ENCODE measurements around the gene PSTPIP1.

Gene PSTPIP1

DNA sequence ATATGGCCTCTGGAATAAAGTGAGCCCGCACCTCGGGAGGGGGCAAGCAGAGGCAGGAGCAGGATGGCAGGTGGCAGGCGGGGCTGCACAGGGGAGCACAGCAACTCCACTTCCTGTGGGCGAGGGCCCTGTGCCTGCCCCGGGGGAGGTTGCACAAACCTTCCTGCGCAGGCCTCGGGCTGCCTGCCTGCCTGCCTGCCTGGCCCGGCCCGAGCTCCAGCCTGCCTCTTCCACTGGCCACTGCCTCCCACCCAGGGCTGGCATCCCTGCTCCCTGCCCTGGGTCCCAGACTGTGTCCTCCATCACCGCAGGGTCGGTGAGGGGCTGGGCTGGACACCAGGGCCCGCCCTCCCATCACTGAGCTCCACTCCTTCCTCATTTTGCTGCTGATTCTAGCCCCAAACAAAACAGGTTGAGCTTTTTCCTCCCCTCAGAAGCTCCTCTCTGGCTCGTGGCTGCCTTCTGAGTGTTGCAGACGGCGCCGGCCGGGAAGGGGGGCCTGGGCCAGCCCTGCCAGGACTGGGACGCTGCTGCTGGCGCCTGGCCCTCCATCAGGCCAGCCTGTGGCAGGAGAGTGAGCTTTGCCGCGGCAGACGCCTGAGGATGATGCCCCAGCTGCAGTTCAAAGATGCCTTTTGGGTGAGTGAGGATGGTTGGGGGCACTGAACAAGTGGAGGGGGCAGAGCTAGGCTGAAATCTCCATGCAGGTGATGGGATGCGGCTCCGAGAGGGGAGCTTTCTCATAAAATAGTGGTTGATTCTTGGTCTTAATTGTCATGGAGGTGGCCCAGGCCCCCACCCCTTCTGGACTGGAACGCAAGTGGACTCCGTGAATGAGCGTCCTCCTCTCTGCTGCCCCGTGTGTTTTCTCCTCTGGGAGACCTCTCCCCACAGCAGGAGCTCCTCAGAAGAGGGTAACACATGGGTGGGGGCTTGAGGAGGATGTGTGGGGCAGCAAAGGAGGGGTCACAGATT is at the start of gene PSTPIP1:
Gene PSTPIP1 (plus strand): TSS at position 156 of the 975 bp plus-strand sequence. CDS start 448 bp downstream, at position 604.
- Histone ChIP-seq H3K4me2 (ENCODE audit: low read depth, low read length, poor library complexity, severe bottlenecking) (peak within 1 kb of the TSS; percentile 84), H3K9me3 (ENCODE audit: insufficient read depth, low read depth, low read length) (no peaks in the 10 kb centered on the region), H2AFZ (ENCODE audit: low read length) (peak within 1 kb of the TSS; percentile 81), H3K9ac (ENCODE audit: low read depth, low read length, poor library complexity, severe bottlenecking) (peak within 1 kb of the TSS; percentile 75), H3K9me2 (replicated peaks; ENCODE audit: low read depth, low read length) (no peaks in the 10 kb centered on the region), H3K27me3 (ENCODE audit: insufficient read depth, low read length, poor library complexity, severe bottlenecking) (no peaks in the 10 kb centered on the region), H3K4me1 (ENCODE audit: insufficient read depth, low read length, poor library complexity, severe bottlenecking) (peaks cover 61% of the 10 kb centered on the region), H3K4me3 (ENCODE audit: low read length, poor library complexity, severe bottlenecking) (peak within 1 kb of the TSS; percentile 81), H3K36me3 (ENCODE audit: insufficient read depth, low read length) (no peaks in the 10 kb centered on the region), H4K20me1 (ENCODE audit: insufficient read depth, low read length, poor library complexity, severe bottlenecking) (no peaks in the 10 kb centered on the region), H3K79me2 (ENCODE audit: insufficient read depth, low read length) (peaks cover 23% of the 10 kb centered on the region), H3F3A (ENCODE audit: low read depth) (no peaks in the 10 kb centered on the region)
- TF ChIP-seq EZH2phosphoT487 (IDR thresholded peaks at IDR 0.05; ENCODE audit: borderline replicate concordance) (no peak), CTCF (conservative IDR thresholded peaks at IDR 0.05; ENCODE audit: low read length) (no peak)

- no peak for TF ChIP-seq CTCF (conservative IDR thresholded peaks at IDR 0.05; ENCODE audit: low read length)
- TF ChIP-seq EZH2phosphoT487 (IDR thresholded peaks at IDR 0.05; ENCODE audit: borderline replicate concordance): no peak
- Histone ChIP-seq H3K9me3 (ENCODE audit: insufficient read depth, low read depth, low read length) (no peaks in the 10 kb centered on the region), H3K4me2 (ENCODE audit: low read depth, low read length, poor library complexity, severe bottlenecking) (no peak overlapping the region), H3K4me1 (ENCODE audit: insufficient read depth, low read length, poor library complexity, severe bottlenecking) (peaks cover 9% of the 10 kb centered on the region), H3K9ac (ENCODE audit: low read depth, low read length, poor library complexity, severe bottlenecking) (no peak overlapping the region), H3K36me3 (ENCODE audit: insufficient read depth, low read length) (peaks cover 37% of the 10 kb centered on the region), H3K4me3 (ENCODE audit: low read length, poor library complexity, severe bottlenecking) (no peak overlapping the region), H3F3A (ENCODE audit: low read depth) (no peaks in the 10 kb centered on the region), H4K20me1 (ENCODE audit: insufficient read depth, low read length, poor library complexity, severe bottlenecking) (no peaks in the 10 kb centered on the region), H3K79me2 (ENCODE audit: insufficient read depth, low read length) (no peaks in the 10 kb centered on the region), H2AFZ (ENCODE audit: low read length) (no peak overlapping the region), H3K9me2 (replicated peaks; ENCODE audit: low read depth, low read length) (no peaks in the 10 kb centered on the region), H3K27me3 (ENCODE audit: insufficient read depth, low read length, poor library complexity, severe bottlenecking) (no peaks in the 10 kb centered on the region)
Observed at GRCh38 chr15:76945494-76946093, 49.3 kb upstream of the PSTPIP1 start.

GRCh38 chr15:76947454-76947853 is 47.5 kb upstream of the PSTPIP1 start:
- Histone ChIP-seq H3K9ac (ENCODE audit: low read depth, low read length, poor library complexity, severe bottlenecking) (no peak overlapping the region), H3K4me1 (ENCODE audit: insufficient read depth, low read length, poor library complexity, severe bottlenecking) (peaks cover 15% of the 10 kb centered on the region), H3K36me3 (ENCODE audit: insufficient read depth, low read length) (peaks cover 40% of the 10 kb centered on the region), H3F3A (ENCODE audit: low read depth) (no peaks in the 10 kb centered on the region), H3K27me3 (ENCODE audit: insufficient read depth, low read length, poor library complexity, severe bottlenecking) (no peaks in the 10 kb centered on the region), H3K9me2 (replicated peaks; ENCODE audit: low read depth, low read length) (no peaks in the 10 kb centered on the region), H4K20me1 (ENCODE audit: insufficient read depth, low read length, poor library complexity, severe bottlenecking) (no peaks in the 10 kb centered on the region), H3K4me3 (ENCODE audit: low read length, poor library complexity, severe bottlenecking) (no peak overlapping the region), H3K79me2 (ENCODE audit: insufficient read depth, low read length) (no peaks in the 10 kb centered on the region), H3K9me3 (ENCODE audit: insufficient read depth, low read depth, low read length) (no peaks in the 10 kb centered on the region), H3K4me2 (ENCODE audit: low read depth, low read length, poor library complexity, severe bottlenecking) (no peak overlapping the region), H2AFZ (ENCODE audit: low read length) (no peak overlapping the region)
- TF ChIP-seq CTCF (conservative IDR thresholded peaks at IDR 0.05; ENCODE audit: low read length): no peak
- no peak for TF ChIP-seq EZH2phosphoT487 (IDR thresholded peaks at IDR 0.05; ENCODE audit: borderline replicate concordance)
